Panc1 (cell line): ENCODE results near the gene GRIK4. TPM values are rescaled to one million over a fixed set of nuclear protein-coding genes. Genes with fewer than 3 reads are reported as not detected.

ENCODE experiments used
- ATAC-seq: fragments of 200-7000 bp; cut with Tn5 transposase; 2 replicates; pipeline ENCODE4 v1.9.1; 2020; ENCODE audit warnings: mild to moderate bottlenecking, moderate library complexity
- BruUV-seq: library from RNA; stranded (reverse); fragments of 400-500 nt; replicated peaks from 2 replicates; lab custom pipeline; 2021; lab: Mats Ljungman, UMichigan
- CTCF ChIA-PET: fragments of 300-600 bp; sonication (Branson Sonifier 250); formaldehyde crosslinking; loops from one replicate; lab custom pipeline; 2022; ENCODE audit warnings: antibody characterized with exemption; lab: Charles Lee
- POLR2A ChIA-PET: fragments of 300-600 bp; sonication (Branson Sonifier 250); formaldehyde crosslinking; loops from one replicate; lab custom pipeline; 2022; ENCODE audit warnings: antibody characterized with exemption; lab: Charles Lee
- DNase-seq: peaks from one replicate; pipeline ENCODE4 v3.0.0-alpha.2; 2010; ENCODE audit warnings: low read depth, low spot score
- H3K27ac ChIP-seq: 2 replicates; pipeline ENCODE4 v1.5.1; 2011; ENCODE audit warnings: mild to moderate bottlenecking, low read length, inconsistent platforms
- H3K27me3 ChIP-seq: fragments of 200-500 bp; sonication (Bioruptor generic); 2 replicates; pipeline ENCODE4 v1.6.0; 2014; ENCODE audit warnings: low read length, inconsistent platforms; ENCODE audit not compliant: control insufficient read depth, insufficient read depth
- H3K36me3 ChIP-seq: fragments of 200-500 bp; sonication (Bioruptor generic); 2 replicates; pipeline ENCODE4 v1.5.1; 2014; ENCODE audit warnings: inconsistent platforms, mild to moderate bottlenecking, low read length, moderate library complexity; ENCODE audit not compliant: control insufficient read depth, insufficient read depth
- H3K4me1 ChIP-seq: 2 replicates; pipeline ENCODE4 v1.5.1; 2011; ENCODE audit warnings: inconsistent platforms, mild to moderate bottlenecking, low read length, moderate library complexity; ENCODE audit not compliant: control insufficient read depth, insufficient read depth
- H3K4me3 ChIP-seq, 2 experiments: 2 replicates each; pipeline ENCODE4 v1.5.1; 2011 to 2012; ENCODE audit warnings: low read depth in 2 of 2, low read length in 2 of 2, mild to moderate bottlenecking in 2 of 2, inconsistent platforms in 1 of 2, moderate library complexity in 1 of 2
- H3K9me3 ChIP-seq: fragments of 200-500 bp; sonication (Bioruptor generic); 2 replicates; pipeline ENCODE4 v1.5.1; 2014; ENCODE audit warnings: low read depth, mild to moderate bottlenecking, inconsistent platforms, low read length, moderate library complexity; ENCODE audit not compliant: control insufficient read depth, insufficient read depth
- POLR2AphosphoS5 ChIP-seq: IDR thresholded peaks from 2 replicates; pipeline ENCODE4 v1.6.1; 2012; ENCODE audit warnings: mild to moderate bottlenecking, low read depth, low read length, moderate library complexity
- SIN3A ChIP-seq: IDR thresholded peaks from 2 replicates; pipeline ENCODE4 v1.6.1; 2012; ENCODE audit warnings: low read depth, mild to moderate bottlenecking, low read length, moderate library complexity, borderline replicate concordance; ENCODE audit not compliant: insufficient read depth
- TCF7L2 ChIP-seq: IDR thresholded peaks from 2 replicates; pipeline ENCODE4 v1.6.1; 2011; ENCODE audit warnings: mild to moderate bottlenecking, low read depth, low read length, inconsistent platforms
- in situ Hi-C: cut with HindIII; loops from 2 replicates; pipeline ENCODE4 v1.10.0; 2016; ENCODE audit warnings: low sequenced_read_pairs, low pct_unique_long_range_greater_than_20kb
- intact Hi-C: fragments of 100-400 bp; cut with micrococcal nuclease; formaldehyde crosslinking; loops from one replicate; pipeline ENCODE4 v1.10.0; 2022; ENCODE audit not compliant: unreplicated experiment
- total RNA-seq: library from RNA; stranded (reverse); gene quantifications from one replicate; pipeline ENCODE4 v1.2.1, GENCODE V29; 2021; ENCODE audit not compliant: unreplicated experiment
- TF ChIP-seq, protein P1 (sequence below), 2 experiments: IDR thresholded peaks; 2 replicates each; pipeline ENCODE4 v1.6.1; 2011 to 2012; ENCODE audit warnings: low read depth in 2 of 2, control low read depth in 1 of 2, low read length in 1 of 2, mild to moderate bottlenecking in 1 of 2, moderate library complexity in 1 of 2; ENCODE audit not compliant: insufficient read depth in 1 of 2
- TF ChIP-seq, protein P2 (sequence below): fragments of 450-650 bp; IDR thresholded peaks from 2 replicates; pipeline ENCODE4 v1.5.1; 2017; ENCODE audit warnings: mild to moderate bottlenecking

The GRIK4 gene
- total RNA-seq, 1 experiment from 2014 or later = 0.62 TPM

GRCh38 chr11:120682332-120682649 is 170.7 kb downstream of the GRIK4 start:
- ATAC-seq = no peak
- in situ Hi-C loops (no loop called here), intact Hi-C loops (loop anchor here (10.0 kb wide), 2 partner anchors 123 to 273 kb away; no protein-coding TSS in a partner anchor)
- TF ChIP-seq, protein P1, sequence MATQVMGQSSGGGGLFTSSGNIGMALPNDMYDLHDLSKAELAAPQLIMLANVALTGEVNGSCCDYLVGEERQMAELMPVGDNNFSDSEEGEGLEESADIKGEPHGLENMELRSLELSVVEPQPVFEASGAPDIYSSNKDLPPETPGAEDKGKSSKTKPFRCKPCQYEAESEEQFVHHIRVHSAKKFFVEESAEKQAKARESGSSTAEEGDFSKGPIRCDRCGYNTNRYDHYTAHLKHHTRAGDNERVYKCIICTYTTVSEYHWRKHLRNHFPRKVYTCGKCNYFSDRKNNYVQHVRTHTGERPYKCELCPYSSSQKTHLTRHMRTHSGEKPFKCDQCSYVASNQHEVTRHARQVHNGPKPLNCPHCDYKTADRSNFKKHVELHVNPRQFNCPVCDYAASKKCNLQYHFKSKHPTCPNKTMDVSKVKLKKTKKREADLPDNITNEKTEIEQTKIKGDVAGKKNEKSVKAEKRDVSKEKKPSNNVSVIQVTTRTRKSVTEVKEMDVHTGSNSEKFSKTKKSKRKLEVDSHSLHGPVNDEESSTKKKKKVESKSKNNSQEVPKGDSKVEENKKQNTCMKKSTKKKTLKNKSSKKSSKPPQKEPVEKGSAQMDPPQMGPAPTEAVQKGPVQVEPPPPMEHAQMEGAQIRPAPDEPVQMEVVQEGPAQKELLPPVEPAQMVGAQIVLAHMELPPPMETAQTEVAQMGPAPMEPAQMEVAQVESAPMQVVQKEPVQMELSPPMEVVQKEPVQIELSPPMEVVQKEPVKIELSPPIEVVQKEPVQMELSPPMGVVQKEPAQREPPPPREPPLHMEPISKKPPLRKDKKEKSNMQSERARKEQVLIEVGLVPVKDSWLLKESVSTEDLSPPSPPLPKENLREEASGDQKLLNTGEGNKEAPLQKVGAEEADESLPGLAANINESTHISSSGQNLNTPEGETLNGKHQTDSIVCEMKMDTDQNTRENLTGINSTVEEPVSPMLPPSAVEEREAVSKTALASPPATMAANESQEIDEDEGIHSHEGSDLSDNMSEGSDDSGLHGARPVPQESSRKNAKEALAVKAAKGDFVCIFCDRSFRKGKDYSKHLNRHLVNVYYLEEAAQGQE (IDR thresholded peaks at IDR 0.05; ENCODE audit: insufficient read depth in 1 of 2, low read depth in 2 of 2, low read length in 1 of 2) = no peak
- TF ChIP-seq SIN3A (no peak), TCF7L2 (no peak)
- H3K27ac ChIP-seq = no peak overlapping the region
- no TSS peak for BruUV-seq
- H3K4me3 ChIP-seq = no peak overlapping the region
- ChIA-PET POLR2A (interaction anchor here (0.7 kb wide), 1 partner anchor 343 kb away, joined by 4 read pairs; no protein-coding TSS in a partner anchor), CTCF (no interaction called here)
- no peaks in the 10 kb centered on the region for H3K4me1 ChIP-seq
- no peaks in the 10 kb centered on the region for H3K9me3 ChIP-seq
- DNase-seq = no peak
- H3K27me3 ChIP-seq = peaks cover 24% of the 10 kb centered on the region
- H3K36me3 ChIP-seq = no peaks in the 10 kb centered on the region

DNA sequence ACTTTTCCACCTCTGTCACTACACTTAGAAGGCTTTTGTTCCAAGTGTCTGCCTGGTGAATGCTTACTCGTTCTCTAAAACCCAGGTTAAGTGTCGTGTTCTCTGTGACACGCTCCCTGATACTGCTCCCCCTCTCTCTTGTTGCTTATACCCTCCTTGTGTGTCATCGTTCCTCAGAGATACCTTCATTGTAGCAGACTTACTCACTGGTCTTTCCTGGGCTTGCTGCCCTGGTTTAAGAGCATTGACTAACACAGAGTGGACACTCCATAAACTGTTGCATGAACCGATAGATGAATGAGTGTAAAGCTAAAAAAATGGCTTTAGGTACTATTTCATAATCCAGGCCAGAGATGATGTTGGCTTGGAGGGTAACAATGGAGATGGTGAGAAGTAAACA is 171.3 kb downstream of the GRIK4 start:
- no peaks in the 10 kb centered on the region for H3K9me3 ChIP-seq
- in situ Hi-C loops (no loop called here), intact Hi-C loops (loop anchor here (10.0 kb wide), 2 partner anchors 122 to 272 kb away; no protein-coding TSS in a partner anchor)
- no peak overlapping the region for H3K27ac ChIP-seq
- BruUV-seq = no TSS peak
- CTCF ChIA-PET = no interaction called here
- POLR2A ChIA-PET = no interaction called here
- ATAC-seq (no peak), DNase-seq (no peak)
- no peaks in the 10 kb centered on the region for H3K4me1 ChIP-seq
- H3K27me3 ChIP-seq = peaks cover 25% of the 10 kb centered on the region
- no peak overlapping the region for H3K4me3 ChIP-seq
- TF ChIP-seq SIN3A = no peak
- TF ChIP-seq, protein P2, sequence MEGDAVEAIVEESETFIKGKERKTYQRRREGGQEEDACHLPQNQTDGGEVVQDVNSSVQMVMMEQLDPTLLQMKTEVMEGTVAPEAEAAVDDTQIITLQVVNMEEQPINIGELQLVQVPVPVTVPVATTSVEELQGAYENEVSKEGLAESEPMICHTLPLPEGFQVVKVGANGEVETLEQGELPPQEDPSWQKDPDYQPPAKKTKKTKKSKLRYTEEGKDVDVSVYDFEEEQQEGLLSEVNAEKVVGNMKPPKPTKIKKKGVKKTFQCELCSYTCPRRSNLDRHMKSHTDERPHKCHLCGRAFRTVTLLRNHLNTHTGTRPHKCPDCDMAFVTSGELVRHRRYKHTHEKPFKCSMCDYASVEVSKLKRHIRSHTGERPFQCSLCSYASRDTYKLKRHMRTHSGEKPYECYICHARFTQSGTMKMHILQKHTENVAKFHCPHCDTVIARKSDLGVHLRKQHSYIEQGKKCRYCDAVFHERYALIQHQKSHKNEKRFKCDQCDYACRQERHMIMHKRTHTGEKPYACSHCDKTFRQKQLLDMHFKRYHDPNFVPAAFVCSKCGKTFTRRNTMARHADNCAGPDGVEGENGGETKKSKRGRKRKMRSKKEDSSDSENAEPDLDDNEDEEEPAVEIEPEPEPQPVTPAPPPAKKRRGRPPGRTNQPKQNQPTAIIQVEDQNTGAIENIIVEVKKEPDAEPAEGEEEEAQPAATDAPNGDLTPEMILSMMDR = no peak
- TF ChIP-seq TCF7L2 = no peak
- no peak for TF ChIP-seq POLR2AphosphoS5
- TF ChIP-seq, protein P1 (IDR thresholded peaks at IDR 0.05; ENCODE audit: insufficient read depth in 1 of 2, low read depth in 2 of 2, low read length in 1 of 2) = no peak
- no peaks in the 10 kb centered on the region for H3K36me3 ChIP-seq
